Hepatocyte (in vitro differentiated cells): Measurements from ENCODE around the gene BCL2.
A peak's percentile ranks its signal among the peaks of the same experiment; 100 is the strongest.

Experiments
- CTCF ChIP-seq: fragments of 200-600 bp; sonication (generic); IDR thresholded peaks from 2 replicates; pipeline ENCODE4 v1.5.1; 2016; ENCODE audit warnings: antibody characterized with exemption, mild to moderate bottlenecking; ENCODE audit not compliant: poor library complexity
- EZH2 ChIP-seq: fragments of 200-600 bp; sonication (generic); IDR thresholded peaks from 2 replicates; pipeline ENCODE4 v1.6.1; 2016; ENCODE audit warnings: antibody characterized with exemption, mild to moderate bottlenecking, borderline replicate concordance
- EZH2phosphoT487 ChIP-seq: fragments of 200-600 bp; sonication (generic); IDR thresholded peaks from one replicate; pipeline ENCODE4 v1.6.1; 2018; ENCODE audit warnings: antibody characterized with exemption, mild to moderate bottlenecking, low read depth, moderate library complexity; ENCODE audit not compliant: unreplicated experiment, severe bottlenecking

GRCh38 chr18:63317982-63318888, 1.3 kb downstream of the BCL2 start:
- peak; percentile 60 for TF ChIP-seq CTCF
- no peak for TF ChIP-seq EZH2
- no peak for TF ChIP-seq EZH2phosphoT487
